ENCODE data around the gene CDK11A. TPM values are rescaled to one million over a fixed set of nuclear protein-coding genes. Genes with fewer than 3 reads are reported as not detected.

The CDK11A gene
- total RNA-seq, 2 experiments from 2014 or later = 206 to 217 TPM

GRCh38 chr1:1755852-1756251 is 31.7 kb upstream of the CDK11A start:
- Histone ChIP-seq H3K27me3 (ENCODE audit: control insufficient read depth in 1 of 2, insufficient read depth in 2 of 2, low read length in 2 of 2) (no peaks in the 10 kb centered on the region), H3K36me3 (ENCODE audit: insufficient read depth, low read length) (peaks cover 61% of the 10 kb centered on the region), H3K4me1 (ENCODE audit: insufficient read depth, low read length) (no peaks in the 10 kb centered on the region), H3K4me3 (ENCODE audit: low read length) (no peak overlapping the region), H3K9me3 (ENCODE audit: control insufficient read depth in 1 of 2, insufficient read depth in 1 of 2, low read length in 2 of 2) (no peaks in the 10 kb centered on the region), H3K27ac (ENCODE audit: low read depth in 1 of 2, low read length in 2 of 2) (no peak overlapping the region)
- intact Hi-C loops (cut with DNase I, micrococcal nuclease) = loop anchor here in 1 of 2 experiments (5.0 kb wide), 1 partner anchor 151 kb away; no protein-coding TSS in a partner anchor
- DNase-seq (no peak), ATAC-seq (ENCODE audit: poor library complexity) (no peak)
- H3K4me1 Mint-ChIP-seq (ENCODE audit: low read depth) = no peaks in the 10 kb centered on the region
- no peak overlapping the region for H3K4me3 Mint-ChIP-seq
- H3K36me3 Mint-ChIP-seq (ENCODE audit: low read depth) = peaks cover 22% of the 10 kb centered on the region
- CTCF ChIA-PET = no interaction called here
- no peak overlapping the region for H3K27ac Mint-ChIP-seq
- no peaks in the 10 kb centered on the region for H3K27me3 Mint-ChIP-seq
- H3K9me3 Mint-ChIP-seq = no peaks in the 10 kb centered on the region
- POLR2A ChIA-PET = no interaction called here
- TF ChIP-seq CTCF (IDR thresholded peaks at IDR 0.05) = no peak

GRCh38 chr1:1755426-1755825 is 31.3 kb upstream of the CDK11A start:
- Histone ChIP-seq H3K4me1 (ENCODE audit: insufficient read depth, low read length) (no peaks in the 10 kb centered on the region), H3K27me3 (ENCODE audit: control insufficient read depth in 1 of 2, insufficient read depth in 2 of 2, low read length in 2 of 2) (no peaks in the 10 kb centered on the region), H3K27ac (ENCODE audit: low read depth in 1 of 2, low read length in 2 of 2) (no peak overlapping the region), H3K4me3 (ENCODE audit: low read length) (no peak overlapping the region), H3K9me3 (ENCODE audit: control insufficient read depth in 1 of 2, insufficient read depth in 1 of 2, low read length in 2 of 2) (no peaks in the 10 kb centered on the region), H3K36me3 (ENCODE audit: insufficient read depth, low read length) (peaks cover 57% of the 10 kb centered on the region)
- Mint-ChIP-seq H3K4me1 (ENCODE audit: low read depth) (no peaks in the 10 kb centered on the region), H3K27ac (no peak overlapping the region), H3K36me3 (ENCODE audit: low read depth) (peaks cover 21% of the 10 kb centered on the region), H3K4me3 (no peak overlapping the region), H3K9me3 (no peaks in the 10 kb centered on the region), H3K27me3 (no peaks in the 10 kb centered on the region)
- TF ChIP-seq CTCF (IDR thresholded peaks at IDR 0.05) = no peak
- ChIA-PET POLR2A (no interaction called here), CTCF (interaction anchor here (0.6 kb wide), 1 partner anchor 13 kb away, joined by 3 read pairs; no protein-coding TSS in a partner anchor)
- intact Hi-C loops (cut with DNase I, micrococcal nuclease) = loop anchor here in 1 of 2 experiments (5.0 kb wide), 1 partner anchor 152 kb away; no protein-coding TSS in a partner anchor
- DNase-seq (no peak), ATAC-seq (ENCODE audit: poor library complexity) (no peak)

DNA sequence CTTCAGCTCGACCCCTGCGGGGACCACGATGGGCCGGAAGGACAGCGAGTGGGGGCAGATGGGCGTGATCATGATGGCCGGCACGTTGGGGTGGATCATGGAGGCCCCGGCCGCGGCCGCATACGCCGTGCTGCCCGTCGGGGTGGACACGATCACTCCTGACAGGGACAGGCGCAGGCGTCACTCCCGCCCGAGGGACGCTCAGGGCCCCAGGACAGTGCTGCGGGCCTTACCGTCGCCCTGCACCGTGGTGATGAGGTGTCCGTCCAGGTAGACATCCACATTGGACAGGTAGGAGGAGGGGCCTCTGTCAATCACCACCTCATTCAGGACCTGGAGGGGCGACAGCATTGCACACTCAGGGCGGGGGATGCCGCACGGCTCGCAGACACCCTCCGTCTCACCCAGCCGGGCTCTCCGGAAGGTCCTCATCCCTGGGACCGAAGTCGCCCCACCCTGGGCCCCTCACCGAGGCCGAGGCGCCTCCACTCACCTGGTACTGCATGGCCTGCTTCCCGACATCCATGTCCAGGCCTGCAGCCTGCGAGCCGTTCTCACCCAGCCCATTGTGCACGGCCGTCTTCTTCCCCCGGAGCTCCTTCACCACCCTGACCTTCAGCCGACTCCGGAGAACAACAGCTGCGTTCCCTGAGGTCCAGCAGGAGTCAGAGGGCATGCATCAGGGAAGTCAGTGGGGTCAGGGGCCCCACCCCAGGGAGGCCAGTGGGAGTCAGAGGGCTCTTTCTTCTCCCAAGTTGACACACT is 30.1 kb upstream of the CDK11A start:
- H3K27me3 Mint-ChIP-seq = no peaks in the 10 kb centered on the region
- H3K4me1 Mint-ChIP-seq (ENCODE audit: low read depth) = no peaks in the 10 kb centered on the region
- ChIA-PET POLR2A (no interaction called here), CTCF (no interaction called here)
- no peak overlapping the region for H3K27ac Mint-ChIP-seq
- intact Hi-C loops (cut with DNase I, micrococcal nuclease) = no loop called here
- DNase-seq (peak in 1 of 14 experiments; percentile 30), ATAC-seq (ENCODE audit: poor library complexity) (no peak)
- no peak overlapping the region for H3K4me3 ChIP-seq (ENCODE audit: low read length)
- H3K4me1 ChIP-seq (ENCODE audit: insufficient read depth, low read length) = no peaks in the 10 kb centered on the region
- H3K4me3 Mint-ChIP-seq = no peak overlapping the region
- H3K36me3 ChIP-seq (ENCODE audit: insufficient read depth, low read length) = peaks cover 46% of the 10 kb centered on the region
- no peaks in the 10 kb centered on the region for H3K9me3 Mint-ChIP-seq
- H3K27me3 ChIP-seq (ENCODE audit: control insufficient read depth in 1 of 2, insufficient read depth in 2 of 2, low read length in 2 of 2) = no peaks in the 10 kb centered on the region
- peaks cover 17% of the 10 kb centered on the region for H3K36me3 Mint-ChIP-seq (ENCODE audit: low read depth)
- H3K9me3 ChIP-seq (ENCODE audit: control insufficient read depth in 1 of 2, insufficient read depth in 1 of 2, low read length in 2 of 2) = no peaks in the 10 kb centered on the region
- H3K27ac ChIP-seq (ENCODE audit: low read depth in 1 of 2, low read length in 2 of 2) = no peak overlapping the region
- no peak for TF ChIP-seq CTCF (IDR thresholded peaks at IDR 0.05)
